ENCODE measurements around the gene CXCL10.

CXCL10 gene

GRCh38 chr4:75989846-75990528, 33.3 kb downstream of the CXCL10 start:
- no peak for DNase-seq

GRCh38 chr4:75985116-75985515, 38.2 kb downstream of the CXCL10 start:
- no peak for DNase-seq

DNA sequence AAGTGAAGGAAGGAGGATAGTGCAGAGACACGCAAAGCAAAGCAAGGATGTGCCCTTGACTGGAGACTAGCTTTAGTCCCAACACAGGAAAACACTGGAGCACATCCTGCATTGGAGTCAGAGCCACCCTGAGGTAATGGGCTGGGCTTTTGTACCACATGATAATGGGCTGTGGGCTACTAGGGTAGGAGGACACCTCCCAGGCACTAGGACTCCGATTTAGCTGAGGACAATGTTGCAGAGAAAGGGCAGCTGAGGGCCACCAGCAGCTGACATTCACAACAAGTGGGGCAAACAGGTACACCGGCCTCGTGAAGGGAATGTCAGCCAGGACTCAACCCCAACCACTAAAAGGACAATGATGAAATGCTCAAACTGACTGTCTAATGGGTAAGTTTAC, 42.7 kb downstream of the CXCL10 start:
- DNase-seq: no peak

- DNase-seq: no peak
Measured at GRCh38 chr4:75976177-75976576, 47.1 kb downstream of the CXCL10 start.

DNA sequence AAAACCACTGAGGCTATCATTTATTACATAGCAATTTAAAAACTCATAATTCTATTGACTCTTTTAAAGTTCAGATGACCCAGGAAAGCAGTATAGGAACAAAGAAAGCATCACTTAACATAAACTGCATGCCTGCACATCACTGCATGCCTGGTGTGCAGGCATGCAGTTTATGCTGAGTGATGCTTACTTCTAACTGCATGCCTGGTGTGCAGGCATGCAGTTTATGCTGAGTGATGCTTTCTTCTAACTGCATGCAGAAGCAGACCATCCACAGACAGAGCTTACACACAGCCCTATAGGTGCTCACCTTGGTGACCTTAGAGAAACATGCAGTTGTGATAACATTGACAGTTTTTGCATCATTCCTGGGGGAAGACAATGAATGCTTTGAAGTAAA, 49.5 kb downstream of the CXCL10 start:
- DNase-seq: no peak

Data from stimulated activated CD8-positive, alpha-beta memory T cell treated with anti-CD3 and anti-CD28 coated beads, Interleukin-4, amount 100 ng/mL, for 48 hours (primary cell).